Measurements from ENCODE around the gene YDJC. TPM values are rescaled to one million over a fixed set of nuclear protein-coding genes. Genes with fewer than 3 reads are reported as not detected.

YDJC gene
- total RNA-seq, 1 donor from 2014 or later, result 51.4 TPM

DNA sequence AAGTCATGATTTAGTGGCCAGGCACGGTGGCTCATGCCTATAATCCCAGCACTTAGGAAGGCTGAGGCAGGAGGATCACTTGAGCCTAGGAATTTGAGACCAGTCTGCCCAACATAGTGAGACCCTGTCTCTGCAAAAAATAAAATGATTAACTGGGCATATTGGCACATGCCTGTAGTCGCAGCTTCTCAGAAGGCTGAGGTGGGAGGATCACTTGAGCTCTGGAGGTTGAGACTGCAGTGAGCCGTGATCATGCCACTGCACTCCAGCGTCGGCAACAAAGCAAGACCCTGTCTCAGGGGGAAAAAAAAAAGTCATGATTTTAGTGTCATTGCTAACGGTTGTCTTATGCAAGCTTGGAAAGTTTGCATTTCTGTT is 50.4 kb downstream of the YDJC start:
- Mint-ChIP-seq H3K4me1 (peaks cover 50% of the 10 kb centered on the region), H3K27me3 (no peaks in the 10 kb centered on the region), H3K9me3 (no peaks in the 10 kb centered on the region), H3K27ac (no peak overlapping the region), H3K4me3 (no peak overlapping the region), H3K36me3 (ENCODE audit: low read depth) (peaks cover 11% of the 10 kb centered on the region)
- CTCF ChIA-PET, result interaction anchor here (0.7 kb wide), 1 partner anchor 10 kb away, joined by 3 read pairs; no protein-coding TSS in a partner anchor
- intact Hi-C loops (cut with micrococcal nuclease), result loop anchor here (10.0 kb wide), 1 partner anchor 45 kb away; no protein-coding TSS in a partner anchor
- no peak for TF ChIP-seq CTCF (IDR thresholded peaks at IDR 0.05)
- DNase-seq, result no peak
- POLR2A ChIA-PET, result interaction anchor here (0.8 kb wide), 1 partner anchor 8 kb away, joined by 3 read pairs; no protein-coding TSS in a partner anchor
- ATAC-seq (ENCODE audit: low read depth), result no peak

Other genes with a start within 250 kb of the YDJC start
- 0.16 and 0.42 TPM in 2 replicates for gene RIMBP3B, start 246.3 kb downstream of the YDJC start, total RNA-seq
- 6.5 and 7.1 TPM in 2 replicates for gene HIC2, start 212.7 kb downstream of the YDJC start, total RNA-seq
- gene TMEM191C, start 162.6 kb downstream of the YDJC start, total RNA-seq, result 1.3 and 1.5 TPM in 2 replicates
- gene RIMBP3C, start 78.6 kb downstream of the YDJC start, total RNA-seq, result 0.24 TPM in 1 of 2 replicates, not detected in the other
- 39.8 and 43.3 TPM in 2 replicates for gene UBE2L3, start 62.3 kb downstream of the YDJC start, total RNA-seq
- 1.0 and 1.2 TPM in 2 replicates for gene CCDC116, start 2.7 kb upstream of the YDJC start, total RNA-seq
- 40.0 and 43.3 TPM in 2 replicates for gene SDF2L1, start 12.3 kb upstream of the YDJC start, total RNA-seq
- gene PPIL2, start 36.0 kb upstream of the YDJC start, total RNA-seq, result 58.4 and 64.0 TPM in 2 replicates
- 3.0 and 4.1 TPM in 2 replicates for gene YPEL1, start 105.8 kb upstream of the YDJC start, total RNA-seq
- gene MAPK1, start 237.6 kb upstream of the YDJC start, total RNA-seq, result 130 and 149 TPM in 2 replicates

Data from activated B cell treated with CpG ODN at 0.5 μM for 24 hours (primary cell).